ENCODE data around the gene ABAT. TPM values are rescaled to one million over a fixed set of nuclear protein-coding genes. Genes with fewer than 3 reads are reported as not detected.

ABAT gene
- total RNA-seq, 2 experiments from 2014 or later = 4.0 to 7.8 TPM

GRCh38 chr16:8720967-8721308 lies 46.5 kb downstream of the ABAT start:
- H3K9me3 Mint-ChIP-seq (ENCODE audit: low read depth) = peaks cover 3% of the 10 kb centered on the region
- no peak for ATAC-seq
- no peak for DNase-seq
- no peak overlapping the region for H3K4me3 Mint-ChIP-seq
- CTCF ChIA-PET = interaction anchor here (1.7 kb wide), 1 partner anchor 154 kb away, joined by 3 read pairs; no protein-coding TSS in a partner anchor
- no peaks in the 10 kb centered on the region for H3K27me3 Mint-ChIP-seq
- H3K27ac Mint-ChIP-seq = no peak overlapping the region
- no peaks in the 10 kb centered on the region for H3K4me1 Mint-ChIP-seq
- peaks cover 2% of the 10 kb centered on the region for H3K36me3 Mint-ChIP-seq

- Mint-ChIP-seq H3K36me3 (peaks cover 2% of the 10 kb centered on the region), H3K4me3 (no peak overlapping the region), H3K9me3 (ENCODE audit: low read depth) (peaks cover 3% of the 10 kb centered on the region), H3K27ac (no peak overlapping the region), H3K4me1 (no peaks in the 10 kb centered on the region), H3K27me3 (no peaks in the 10 kb centered on the region)
- ATAC-seq (no peak), DNase-seq (no peak)
- CTCF ChIA-PET = interaction anchor here (1.7 kb wide), 1 partner anchor 154 kb away, joined by 3 read pairs; no protein-coding TSS in a partner anchor
Observed at GRCh38 chr16:8721336-8722024, 47.1 kb downstream of the ABAT start.

DNA sequence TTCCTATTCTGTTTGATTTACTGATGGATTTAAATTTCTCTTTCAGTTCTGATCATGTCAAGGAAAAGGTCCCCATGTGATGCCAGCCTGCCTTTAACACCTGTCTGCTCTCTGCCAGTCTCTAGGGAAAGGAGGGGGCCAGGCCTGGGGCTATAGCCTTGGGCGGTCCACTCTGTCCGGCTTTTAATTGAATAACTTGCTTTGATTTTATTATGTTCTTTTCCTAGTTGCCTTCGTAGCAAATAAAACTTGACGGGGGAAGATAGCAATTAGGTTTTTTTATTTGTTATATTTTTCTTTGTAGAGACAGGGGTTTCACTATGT lies 47.6 kb downstream of the ABAT start:
- no peak for ATAC-seq
- Mint-ChIP-seq H3K27ac (no peak overlapping the region), H3K9me3 (ENCODE audit: low read depth) (peaks cover 3% of the 10 kb centered on the region), H3K27me3 (no peaks in the 10 kb centered on the region), H3K36me3 (peaks cover 2% of the 10 kb centered on the region), H3K4me3 (no peak overlapping the region), H3K4me1 (no peaks in the 10 kb centered on the region)
- CTCF ChIA-PET = interaction anchor here (1.7 kb wide), 1 partner anchor 155 kb away, joined by 3 read pairs; no protein-coding TSS in a partner anchor
- DNase-seq = no peak

DNA sequence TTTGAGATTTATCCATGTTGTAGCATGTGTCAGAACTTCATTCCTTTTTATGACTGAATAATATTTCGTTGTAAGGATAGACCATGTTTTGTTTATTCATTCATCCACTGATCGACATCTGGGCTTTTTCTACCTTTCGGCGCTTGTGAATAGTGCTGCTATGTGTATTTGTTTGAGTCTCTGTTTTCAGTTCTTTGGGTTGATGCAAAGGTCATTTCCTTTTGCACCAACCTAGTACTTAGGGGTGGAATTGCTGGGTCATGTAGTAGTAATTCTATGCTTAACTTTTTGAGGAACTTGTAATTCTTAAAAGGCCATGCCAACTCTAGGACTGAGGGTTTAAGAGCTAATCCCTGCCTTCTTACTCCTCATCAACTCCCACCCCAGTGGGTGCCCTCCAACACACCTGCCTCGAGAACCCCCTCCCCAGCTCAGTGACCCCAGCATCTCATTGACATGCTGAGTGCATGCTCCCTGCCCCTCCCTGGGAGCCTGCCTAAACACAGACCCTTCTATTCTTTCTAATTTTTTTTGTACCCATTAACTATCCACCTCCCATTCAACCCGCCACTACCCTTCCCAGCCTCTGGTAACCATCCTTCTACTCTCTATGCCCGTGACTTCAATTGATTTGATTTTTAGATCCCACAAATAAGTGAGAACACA lies 51.2 kb downstream of the ABAT start:
- DNase-seq (no peak), ATAC-seq (no peak)
- H3K27ac Mint-ChIP-seq = no peak overlapping the region
- H3K27me3 Mint-ChIP-seq = no peaks in the 10 kb centered on the region
- no peaks in the 10 kb centered on the region for H3K9me3 Mint-ChIP-seq (ENCODE audit: low read depth)
- CTCF ChIA-PET = no interaction called here
- H3K4me1 Mint-ChIP-seq = no peaks in the 10 kb centered on the region
- H3K36me3 Mint-ChIP-seq = no peaks in the 10 kb centered on the region
- H3K4me3 Mint-ChIP-seq = no peak overlapping the region

DNA sequence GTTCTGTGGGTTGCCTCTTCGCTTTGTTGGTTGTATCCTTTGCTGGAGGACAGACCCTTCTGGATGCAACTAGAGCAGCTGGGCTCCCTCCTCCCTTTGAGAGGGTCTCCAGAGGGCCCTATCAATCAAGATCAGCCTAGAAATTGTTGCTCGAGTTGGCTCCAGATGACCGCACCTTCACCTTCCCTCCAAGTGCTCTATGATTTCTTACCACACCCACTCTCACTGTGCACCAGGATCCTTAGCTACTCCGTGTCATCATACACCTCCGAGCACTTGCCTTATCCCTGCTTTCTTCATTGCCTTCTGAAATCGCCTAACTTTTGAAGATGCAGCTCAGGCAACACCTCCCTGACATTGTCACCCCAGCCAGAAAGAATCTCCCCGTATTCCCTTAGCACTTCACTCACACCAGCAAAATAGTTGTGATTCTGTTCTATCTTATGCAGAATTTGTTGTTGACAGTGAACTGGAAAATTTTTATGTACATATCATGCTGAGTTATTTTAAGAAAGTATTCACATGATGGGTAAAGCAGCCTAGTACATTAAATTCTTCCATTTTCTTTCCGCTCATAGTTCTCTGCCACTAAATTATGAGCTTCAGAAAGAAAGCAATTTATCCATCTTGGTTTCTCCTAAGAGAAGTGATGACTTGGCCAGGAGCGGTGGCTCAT lies 52.9 kb downstream of the ABAT start:
- Mint-ChIP-seq H3K4me1 (no peaks in the 10 kb centered on the region), H3K9me3 (ENCODE audit: low read depth) (no peaks in the 10 kb centered on the region), H3K27ac (no peak overlapping the region), H3K27me3 (no peaks in the 10 kb centered on the region), H3K4me3 (no peak overlapping the region), H3K36me3 (no peaks in the 10 kb centered on the region)
- ATAC-seq (no peak), DNase-seq (no peak)
- CTCF ChIA-PET = interaction anchor here (0.6 kb wide), 1 partner anchor 44 kb away, joined by 3 read pairs; no protein-coding TSS in a partner anchor

DNA sequence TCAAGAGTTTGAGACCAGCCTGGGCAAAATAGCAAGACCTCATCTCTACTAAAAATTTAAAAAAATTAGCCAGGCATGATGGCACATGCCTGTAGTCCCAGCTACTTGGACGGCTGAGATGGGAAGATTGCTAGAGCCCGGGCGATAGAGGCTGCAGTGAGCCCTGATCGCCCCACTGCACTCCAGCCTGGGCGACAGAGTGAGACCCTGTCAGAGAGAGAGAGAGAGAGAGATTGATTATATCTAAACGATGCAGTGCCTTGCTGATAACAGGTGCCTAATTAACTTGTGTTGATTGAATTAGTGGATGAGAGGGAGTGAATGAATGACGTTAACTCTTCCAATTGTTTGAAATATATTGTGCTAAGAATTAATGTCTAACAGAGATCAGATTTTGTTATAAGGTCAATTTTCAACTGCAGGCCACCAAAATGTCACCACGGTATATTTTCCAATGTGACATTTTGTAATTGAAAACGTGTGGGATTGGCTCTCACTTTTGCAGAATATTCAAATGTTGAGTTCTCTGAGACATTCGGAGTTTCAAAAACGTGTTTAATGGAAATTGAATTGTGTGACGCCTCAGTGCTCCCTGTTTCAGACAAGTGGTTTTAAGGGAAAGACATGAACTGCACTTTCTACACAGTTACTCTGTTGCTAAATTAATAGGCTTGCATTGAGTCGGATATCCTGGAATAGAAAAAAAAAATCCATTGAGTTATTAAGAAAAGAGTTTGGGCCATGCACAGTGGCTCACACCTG lies 53.6 kb downstream of the ABAT start:
- Mint-ChIP-seq H3K4me1 (no peaks in the 10 kb centered on the region), H3K36me3 (no peaks in the 10 kb centered on the region), H3K9me3 (ENCODE audit: low read depth) (no peaks in the 10 kb centered on the region), H3K4me3 (no peak overlapping the region), H3K27ac (no peak overlapping the region), H3K27me3 (no peaks in the 10 kb centered on the region)
- CTCF ChIA-PET = interaction anchor here (0.6 kb wide), 1 partner anchor 44 kb away, joined by 3 read pairs; no protein-coding TSS in a partner anchor
- DNase-seq (no peak), ATAC-seq (no peak)

DNA sequence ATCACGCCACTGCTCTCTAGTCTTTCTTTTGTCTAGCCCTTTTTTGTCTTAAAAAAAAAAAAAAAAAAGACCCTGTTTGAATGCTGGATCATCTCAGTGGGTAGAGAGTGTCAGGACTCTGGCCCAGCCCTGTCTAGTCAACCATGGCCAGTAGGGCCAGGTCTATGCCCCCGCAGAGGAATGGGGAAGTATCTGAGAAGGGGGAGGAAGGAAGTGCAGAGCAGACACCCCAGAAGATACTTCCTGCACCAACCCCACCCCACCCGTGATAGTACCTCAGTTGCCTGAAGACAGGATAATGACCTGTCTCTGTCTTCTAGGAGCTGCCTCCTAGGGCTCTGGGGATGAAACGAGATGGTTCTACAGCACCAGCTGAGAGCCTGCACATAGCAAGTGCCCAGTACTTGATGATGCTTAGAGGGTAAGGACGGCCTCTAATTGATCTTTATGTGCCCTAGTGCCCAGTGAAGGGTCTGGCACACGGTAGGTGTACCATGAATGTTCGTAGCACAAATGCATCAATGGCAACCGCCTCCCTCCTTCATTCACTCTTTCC lies 55.4 kb downstream of the ABAT start:
- no peak for DNase-seq
- H3K4me1 Mint-ChIP-seq = no peaks in the 10 kb centered on the region
- no peaks in the 10 kb centered on the region for H3K27me3 Mint-ChIP-seq
- no peak for ATAC-seq
- CTCF ChIA-PET = no interaction called here
- H3K27ac Mint-ChIP-seq = no peak overlapping the region
- peaks cover 7% of the 10 kb centered on the region for H3K9me3 Mint-ChIP-seq (ENCODE audit: low read depth)
- H3K36me3 Mint-ChIP-seq = no peaks in the 10 kb centered on the region
- H3K4me3 Mint-ChIP-seq = no peak overlapping the region

- peaks cover 7% of the 10 kb centered on the region for H3K9me3 Mint-ChIP-seq (ENCODE audit: low read depth)
- no peaks in the 10 kb centered on the region for H3K36me3 Mint-ChIP-seq
- H3K27ac Mint-ChIP-seq = no peak overlapping the region
- no peak overlapping the region for H3K4me3 Mint-ChIP-seq
- CTCF ChIA-PET = no interaction called here
- no peak for DNase-seq
- H3K4me1 Mint-ChIP-seq = no peaks in the 10 kb centered on the region
- ATAC-seq = no peak
- H3K27me3 Mint-ChIP-seq = no peaks in the 10 kb centered on the region
Observed at GRCh38 chr16:8730335-8730915, 56.0 kb downstream of the ABAT start.

DNA sequence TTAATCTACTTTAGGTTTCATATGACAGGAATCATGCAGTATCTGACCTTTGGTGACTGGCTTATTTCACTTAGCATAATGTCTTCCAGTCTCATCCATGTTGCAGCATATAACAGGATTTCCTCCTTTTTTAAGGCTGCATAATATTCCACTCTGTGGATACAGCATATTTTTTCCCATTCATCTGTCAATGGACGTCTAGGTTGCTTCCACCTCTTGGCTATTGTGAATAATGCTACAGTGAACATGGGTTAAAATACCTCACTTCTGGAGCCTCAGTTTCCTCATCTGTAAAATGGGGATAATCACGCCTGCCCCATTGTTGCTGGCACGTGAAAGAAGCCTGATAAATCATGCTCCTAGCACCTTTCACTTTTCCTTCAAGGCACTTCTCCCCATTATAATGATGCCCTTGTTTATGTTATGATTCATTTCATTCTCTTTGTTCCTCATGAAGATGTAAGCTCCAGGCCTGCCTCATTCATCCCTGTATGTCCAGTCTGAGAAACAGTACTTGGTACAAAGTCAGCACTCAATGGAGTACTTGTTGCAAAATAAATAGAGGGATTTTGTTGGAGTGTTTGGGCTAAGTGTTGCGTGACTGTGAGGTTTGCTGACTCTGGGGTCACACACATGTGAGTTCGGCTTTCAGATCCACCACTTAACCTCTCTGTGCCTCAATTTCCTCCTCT lies 59.6 kb downstream of the ABAT start:
- CTCF ChIA-PET = no interaction called here
- no peak for ATAC-seq
- Mint-ChIP-seq H3K27ac (no peak overlapping the region), H3K9me3 (ENCODE audit: low read depth) (peaks cover 7% of the 10 kb centered on the region), H3K4me1 (no peaks in the 10 kb centered on the region), H3K27me3 (no peaks in the 10 kb centered on the region), H3K4me3 (no peak overlapping the region), H3K36me3 (no peaks in the 10 kb centered on the region)
- no peak for DNase-seq

DNA sequence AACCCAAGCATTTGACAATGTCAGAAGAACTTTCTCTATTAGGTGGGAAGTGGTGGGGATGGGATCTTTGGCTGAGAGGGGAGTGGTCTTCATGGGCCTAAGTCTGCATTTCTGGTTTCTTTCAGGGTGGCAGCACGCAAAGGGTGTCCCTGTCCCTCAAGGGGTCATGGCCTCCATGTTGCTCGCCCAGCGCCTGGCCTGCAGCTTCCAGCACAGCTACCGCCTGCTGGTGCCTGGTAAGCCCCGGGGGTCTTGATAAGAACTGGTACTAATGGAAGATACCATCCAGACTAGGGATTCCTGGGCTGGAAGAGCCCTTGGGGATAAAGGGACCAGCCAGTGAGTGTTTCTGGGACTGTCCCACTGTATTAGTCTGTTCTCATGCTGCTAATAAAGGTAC lies 61.2 kb downstream of the ABAT start:
- H3K4me3 Mint-ChIP-seq = no peak overlapping the region
- no peaks in the 10 kb centered on the region for H3K27me3 Mint-ChIP-seq
- CTCF ChIA-PET = no interaction called here
- H3K4me1 Mint-ChIP-seq = no peaks in the 10 kb centered on the region
- H3K27ac Mint-ChIP-seq = no peak overlapping the region
- ATAC-seq (no peak), DNase-seq (no peak)
- H3K36me3 Mint-ChIP-seq = no peaks in the 10 kb centered on the region
- H3K9me3 Mint-ChIP-seq (ENCODE audit: low read depth) = peaks cover 7% of the 10 kb centered on the region

DNA sequence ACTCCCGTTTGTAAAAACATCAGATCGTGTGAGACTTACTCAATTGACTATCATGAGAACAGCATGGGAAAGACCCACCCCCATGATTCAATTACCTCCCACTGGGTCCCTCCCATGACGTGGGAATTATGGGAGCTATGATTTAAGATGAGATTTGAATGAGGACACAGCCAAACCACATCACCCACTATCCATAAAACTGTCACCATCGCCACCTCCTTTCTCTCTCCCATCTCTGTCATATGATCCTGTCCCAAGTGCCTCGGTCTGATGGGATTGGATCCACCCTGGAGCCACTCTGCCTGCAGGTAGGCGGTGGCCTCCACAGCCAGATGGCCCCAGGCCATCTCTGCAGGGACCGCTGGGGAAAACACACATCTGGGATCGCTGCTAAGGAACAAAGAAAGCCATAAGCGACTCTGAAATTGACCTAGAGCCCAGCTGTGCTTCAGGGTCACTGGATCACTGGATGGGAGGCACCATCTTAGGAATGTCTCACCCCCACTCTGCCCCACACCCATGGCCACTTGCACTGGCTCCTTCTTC lies 61.8 kb downstream of the ABAT start:
- CTCF ChIA-PET = no interaction called here
- no peak overlapping the region for H3K27ac Mint-ChIP-seq
- no peaks in the 10 kb centered on the region for H3K4me1 Mint-ChIP-seq
- H3K36me3 Mint-ChIP-seq = no peaks in the 10 kb centered on the region
- no peak overlapping the region for H3K4me3 Mint-ChIP-seq
- no peaks in the 10 kb centered on the region for H3K27me3 Mint-ChIP-seq
- H3K9me3 Mint-ChIP-seq (ENCODE audit: low read depth) = peaks cover 7% of the 10 kb centered on the region
- ATAC-seq = no peak
- DNase-seq = no peak

- H3K9me3 Mint-ChIP-seq (ENCODE audit: low read depth) = peaks cover under 1% of the 10 kb centered on the region
- no peak overlapping the region for H3K27ac Mint-ChIP-seq
- no peak overlapping the region for H3K4me3 Mint-ChIP-seq
- no peaks in the 10 kb centered on the region for H3K4me1 Mint-ChIP-seq
- H3K36me3 Mint-ChIP-seq = no peaks in the 10 kb centered on the region
- H3K27me3 Mint-ChIP-seq = no peaks in the 10 kb centered on the region
- ATAC-seq = no peak
- DNase-seq = no peak
- CTCF ChIA-PET = no interaction called here
Observed at GRCh38 chr16:8739151-8739550, 64.7 kb downstream of the ABAT start.
